ENCODE measurements around the gene UBN1. TPM values are rescaled to one million over a fixed set of nuclear protein-coding genes. Genes with fewer than 3 reads are reported as not detected.
A peak's percentile ranks its signal among the peaks of the same experiment; 100 is the strongest.

Gene UBN1
- total RNA-seq, 1 donor from 2014 or later, result 36.1 TPM

- intact Hi-C loops (cut with DNase I), result no loop called here
- H3K27ac ChIP-seq, result no peak overlapping the region
- no peak for ATAC-seq
- H3K36me3 ChIP-seq, result no peaks in the 10 kb centered on the region
- no peak overlapping the region for H3K4me3 ChIP-seq
- H3K4me1 ChIP-seq, result peaks cover 18% of the 10 kb centered on the region
- no peak for DNase-seq
- TF ChIP-seq CTCF (IDR thresholded peaks at IDR 0.05), result no peak
- H3K27me3 ChIP-seq (ENCODE audit: low read depth), result no peaks in the 10 kb centered on the region
- no peaks in the 10 kb centered on the region for H3K9me3 ChIP-seq
Observed at GRCh38 chr16:4914528-4915225, 67.4 kb downstream of the UBN1 start.

GRCh38 chr16:4915226-4915761 is 68.0 kb downstream of the UBN1 start:
- no peaks in the 10 kb centered on the region for H3K36me3 ChIP-seq
- no peak overlapping the region for H3K4me3 ChIP-seq
- TF ChIP-seq CTCF (IDR thresholded peaks at IDR 0.05), result no peak
- intact Hi-C loops (cut with DNase I), result no loop called here
- no peak overlapping the region for H3K27ac ChIP-seq
- no peaks in the 10 kb centered on the region for H3K27me3 ChIP-seq (ENCODE audit: low read depth)
- ATAC-seq (no peak), DNase-seq (no peak)
- H3K4me1 ChIP-seq, result peaks cover 18% of the 10 kb centered on the region
- no peaks in the 10 kb centered on the region for H3K9me3 ChIP-seq

- Histone ChIP-seq H3K27me3 (ENCODE audit: low read depth) (no peaks in the 10 kb centered on the region), H3K9me3 (no peaks in the 10 kb centered on the region), H3K4me1 (peaks cover 16% of the 10 kb centered on the region), H3K27ac (peak overlapping the region; percentile 1), H3K4me3 (no peak overlapping the region), H3K36me3 (no peaks in the 10 kb centered on the region)
- DNase-seq, result no peak
- intact Hi-C loops (cut with DNase I), result no loop called here
- TF ChIP-seq CTCF (IDR thresholded peaks at IDR 0.05), result no peak
- no peak for ATAC-seq
Observed at GRCh38 chr16:4917117-4917516, 69.8 kb downstream of the UBN1 start.

- no peaks in the 10 kb centered on the region for H3K36me3 ChIP-seq
- peak; percentile 84 for DNase-seq
- peak; percentile 91 to 92 for ATAC-seq
- no peak overlapping the region for H3K4me3 ChIP-seq
- no peak for TF ChIP-seq CTCF (IDR thresholded peaks at IDR 0.05)
- H3K4me1 ChIP-seq, result peaks cover 18% of the 10 kb centered on the region
- intact Hi-C loops (cut with DNase I), result no loop called here
- no peaks in the 10 kb centered on the region for H3K9me3 ChIP-seq
- H3K27me3 ChIP-seq (ENCODE audit: low read depth), result no peaks in the 10 kb centered on the region
- H3K27ac ChIP-seq, result peak overlapping the region; percentile 49
Observed at GRCh38 chr16:4918781-4919251, 71.5 kb downstream of the UBN1 start.

- Histone ChIP-seq H3K27ac (no peak overlapping the region), H3K9me3 (no peaks in the 10 kb centered on the region), H3K36me3 (no peaks in the 10 kb centered on the region), H3K4me1 (peaks cover 33% of the 10 kb centered on the region), H3K27me3 (ENCODE audit: low read depth) (no peaks in the 10 kb centered on the region), H3K4me3 (no peak overlapping the region)
- ATAC-seq, result no peak
- no peak for TF ChIP-seq CTCF (IDR thresholded peaks at IDR 0.05)
- no peak for DNase-seq
- intact Hi-C loops (cut with DNase I), result no loop called here
Observed at GRCh38 chr16:4920826-4921225, 73.5 kb downstream of the UBN1 start.

Data from lower lobe of right lung (tissue), 2 donors.